Measurements from ENCODE around the gene SLC1A2. TPM values are rescaled to one million over a fixed set of nuclear protein-coding genes. Genes with fewer than 3 reads are reported as not detected.

SLC1A2 gene
- total RNA-seq, 5 donors from 2014 or later (not counting 1 experiment from before 2014, with no cell fraction given): 0.07 to 0.19 (median 0.12) TPM

- Mint-ChIP-seq H3K4me3 (peak overlapping the region in 1 of 3 donors; percentile 55), H3K9me3 (peaks cover 0 to 5% (median 4%) of the 10 kb centered on the region in 3 donors), H3K4me1 (peaks cover 54 to 87% (median 75%) of the 10 kb centered on the region in 3 donors), H3K27me3 (no peaks in the 10 kb centered on the region), H3K36me3 (no peaks in the 10 kb centered on the region), H3K27ac (peak overlapping the region; percentile 96)
- no peak for ATAC-seq (replicated peaks in 1 of 4)
- no peaks in the 10 kb centered on the region for H3K36me3 ChIP-seq (ENCODE audit: control insufficient read depth in 2 of 2, extremely low read depth in 1 of 2, insufficient read depth in 1 of 2, low read length in 1 of 2)
- H3K4me1 ChIP-seq (ENCODE audit: control insufficient read depth in 1 of 2, extremely low read depth in 1 of 2, insufficient read depth in 2 of 2, low read length in 2 of 2): peaks cover 13 to 48% of the 10 kb centered on the region in 2 experiments
- ChIA-PET CTCF (interaction anchor here (0.7 to 3.5 kb wide), 7 partner anchors 9 to 87 kb away, joined by 3 to 40 read pairs (median 4); no protein-coding TSS in a partner anchor), POLR2A (interaction anchor here (0.6 to 3.9 kb wide), 6 partner anchors 9 to 327 kb away, joined by 3 to 42 read pairs (median 7); no protein-coding TSS in a partner anchor)
- no CpG with 5 or more reads among the region's 1 CpG for WGBS (ENCODE audit: insufficient coverage)
- H3K27me3 ChIP-seq (replicated peaks in 1 of 2; ENCODE audit: control insufficient read depth in 2 of 2, extremely low read depth in 1 of 2, insufficient read depth in 2 of 2, low read length in 1 of 2): no peaks in the 10 kb centered on the region
- H3K9me3 ChIP-seq: peaks cover 2% of the 10 kb centered on the region
- no peak for DNase-seq
- peak overlapping the region; percentile 95 for H3K27ac ChIP-seq (ENCODE audit: low read length)
- H3K4me3 ChIP-seq (ENCODE audit: control insufficient read depth in 1 of 2, extremely low read depth in 1 of 2, low read length in 1 of 2): no peak overlapping the region
Observed at GRCh38 chr11:35245786-35246185, 173.6 kb downstream of the SLC1A2 start.

GRCh38 chr11:35245056-35245455, 174.3 kb downstream of the SLC1A2 start:
- no peak overlapping the region for H3K4me3 Mint-ChIP-seq
- peak overlapping the region; percentile 35 to 76 for H3K27ac Mint-ChIP-seq
- peaks cover 50 to 89% (median 77%) of the 10 kb centered on the region in 3 donors for H3K4me1 Mint-ChIP-seq
- ChIA-PET POLR2A (interaction anchor here in 1 of 2 donors (0.5 to 3.9 kb wide), 3 partner anchors 9 to 145 kb away, joined by 5 to 42 read pairs (median 39); no protein-coding TSS in a partner anchor), CTCF (interaction anchor here in 1 of 2 donors (3.5 kb wide), 1 partner anchor 8 kb away, joined by 40 read pairs; no protein-coding TSS in a partner anchor)
- H3K36me3 Mint-ChIP-seq: no peaks in the 10 kb centered on the region
- no peaks in the 10 kb centered on the region for H3K36me3 ChIP-seq (ENCODE audit: control insufficient read depth in 2 of 2, extremely low read depth in 1 of 2, insufficient read depth in 1 of 2, low read length in 1 of 2)
- H3K9me3 Mint-ChIP-seq: peaks cover 0 to 5% (median 4%) of the 10 kb centered on the region in 3 donors
- H3K9me3 ChIP-seq: peaks cover 2% of the 10 kb centered on the region
- 94% methylated on average over 3 of the region's 4 CpGs for WGBS (ENCODE audit: insufficient coverage)
- no peak overlapping the region for H3K4me3 ChIP-seq (ENCODE audit: control insufficient read depth in 1 of 2, extremely low read depth in 1 of 2, low read length in 1 of 2)
- peaks cover 13 to 48% of the 10 kb centered on the region in 2 experiments for H3K4me1 ChIP-seq (ENCODE audit: control insufficient read depth in 1 of 2, extremely low read depth in 1 of 2, insufficient read depth in 2 of 2, low read length in 2 of 2)
- no peaks in the 10 kb centered on the region for H3K27me3 ChIP-seq (replicated peaks in 1 of 2; ENCODE audit: control insufficient read depth in 2 of 2, extremely low read depth in 1 of 2, insufficient read depth in 2 of 2, low read length in 1 of 2)
- ATAC-seq (replicated peaks in 1 of 4): no peak
- no peak for DNase-seq
- H3K27ac ChIP-seq (ENCODE audit: low read length): no peak overlapping the region
- no peaks in the 10 kb centered on the region for H3K27me3 Mint-ChIP-seq

- Histone ChIP-seq H3K36me3 (ENCODE audit: control insufficient read depth in 2 of 2, extremely low read depth in 1 of 2, insufficient read depth in 1 of 2, low read length in 1 of 2) (no peaks in the 10 kb centered on the region), H3K4me3 (ENCODE audit: control insufficient read depth in 1 of 2, extremely low read depth in 1 of 2, low read length in 1 of 2) (no peak overlapping the region), H3K4me1 (ENCODE audit: control insufficient read depth in 1 of 2, extremely low read depth in 1 of 2, insufficient read depth in 2 of 2, low read length in 2 of 2) (peaks cover 13 to 48% of the 10 kb centered on the region in 2 experiments), H3K9me3 (peaks cover 2% of the 10 kb centered on the region), H3K27ac (ENCODE audit: low read length) (no peak overlapping the region), H3K27me3 (replicated peaks in 1 of 2; ENCODE audit: control insufficient read depth in 2 of 2, extremely low read depth in 1 of 2, insufficient read depth in 2 of 2, low read length in 1 of 2) (no peaks in the 10 kb centered on the region)
- DNase-seq: no peak
- ChIA-PET CTCF (interaction anchor here (0.9 to 1.0 kb wide), 2 partner anchors 13 to 150 kb away, joined by 3 to 4 read pairs; no protein-coding TSS in a partner anchor), POLR2A (interaction anchor here in 1 of 2 donors (3.9 kb wide), 1 partner anchor 7 kb away, joined by 42 read pairs; no protein-coding TSS in a partner anchor)
- no CpG with 5 or more reads among the region's 2 CpGs for WGBS (ENCODE audit: insufficient coverage)
- Mint-ChIP-seq H3K4me3 (no peak overlapping the region), H3K36me3 (no peaks in the 10 kb centered on the region), H3K9me3 (peaks cover 0 to 5% (median 0%) of the 10 kb centered on the region in 3 donors), H3K27ac (no peak overlapping the region), H3K27me3 (no peaks in the 10 kb centered on the region), H3K4me1 (peaks cover 53 to 87% (median 70%) of the 10 kb centered on the region in 3 donors)
- no peak for ATAC-seq (replicated peaks in 1 of 4)
Observed at GRCh38 chr11:35243774-35244173, 175.6 kb downstream of the SLC1A2 start.

- ChIA-PET CTCF (interaction anchor here in 1 of 2 donors (1.0 to 1.3 kb wide), 2 partner anchors 63 to 119 kb away, joined by 3 to 4 read pairs; no protein-coding TSS in a partner anchor), POLR2A (interaction anchor here (0.7 to 1.6 kb wide), 2 partner anchors 75 to 143 kb away, joined by 4 to 7 read pairs; no protein-coding TSS in a partner anchor)
- WGBS (ENCODE audit: insufficient coverage): 33% methylated on average over 2 of the region's 3 CpGs
- DNase-seq: peak in 1 of 35 experiments; percentile 37
- peaks cover 0 to 5% (median 0%) of the 10 kb centered on the region in 3 donors for H3K9me3 Mint-ChIP-seq
- peaks cover 56 to 87% (median 74%) of the 10 kb centered on the region in 3 donors for H3K4me1 Mint-ChIP-seq
- Histone ChIP-seq H3K4me3 (ENCODE audit: control insufficient read depth in 1 of 2, extremely low read depth in 1 of 2, low read length in 1 of 2) (no peak overlapping the region), H3K4me1 (ENCODE audit: control insufficient read depth in 1 of 2, extremely low read depth in 1 of 2, insufficient read depth in 2 of 2, low read length in 2 of 2) (peaks cover 13 to 45% of the 10 kb centered on the region in 2 experiments), H3K9me3 (no peaks in the 10 kb centered on the region), H3K27me3 (replicated peaks in 1 of 2; ENCODE audit: control insufficient read depth in 2 of 2, extremely low read depth in 1 of 2, insufficient read depth in 2 of 2, low read length in 1 of 2) (no peaks in the 10 kb centered on the region), H3K27ac (ENCODE audit: low read length) (peak overlapping the region; percentile 42), H3K36me3 (ENCODE audit: control insufficient read depth in 2 of 2, extremely low read depth in 1 of 2, insufficient read depth in 1 of 2, low read length in 1 of 2) (no peaks in the 10 kb centered on the region)
- no peak for ATAC-seq (replicated peaks in 1 of 4)
- H3K36me3 Mint-ChIP-seq: no peaks in the 10 kb centered on the region
- H3K27me3 Mint-ChIP-seq: no peaks in the 10 kb centered on the region
- peak overlapping the region in 1 of 3 donors; percentile 64 for H3K4me3 Mint-ChIP-seq
- peak overlapping the region; percentile 63 to 74 for H3K27ac Mint-ChIP-seq
Observed at GRCh38 chr11:35242412-35243242, 176.7 kb downstream of the SLC1A2 start.

GRCh38 chr11:35241531-35241930, 177.8 kb downstream of the SLC1A2 start:
- CTCF ChIA-PET: interaction anchor here (0.7 to 1.3 kb wide), 4 partner anchors 15 to 120 kb away, joined by 3 to 4 read pairs (median 3); no protein-coding TSS in a partner anchor
- Mint-ChIP-seq H3K27me3 (no peaks in the 10 kb centered on the region), H3K4me1 (peaks cover 56 to 87% (median 74%) of the 10 kb centered on the region in 3 donors), H3K9me3 (peaks cover 0 to 5% (median 0%) of the 10 kb centered on the region in 3 donors), H3K27ac (peak overlapping the region; percentile 4 to 40), H3K36me3 (no peaks in the 10 kb centered on the region), H3K4me3 (no peak overlapping the region)
- no peaks in the 10 kb centered on the region for H3K27me3 ChIP-seq (replicated peaks in 1 of 2; ENCODE audit: control insufficient read depth in 2 of 2, extremely low read depth in 1 of 2, insufficient read depth in 2 of 2, low read length in 1 of 2)
- 100% methylated on average over 1 of the region's 1 CpG for WGBS (ENCODE audit: insufficient coverage)
- H3K9me3 ChIP-seq: no peaks in the 10 kb centered on the region
- H3K4me3 ChIP-seq (ENCODE audit: control insufficient read depth in 1 of 2, extremely low read depth in 1 of 2, low read length in 1 of 2): no peak overlapping the region
- no peaks in the 10 kb centered on the region for H3K36me3 ChIP-seq (ENCODE audit: control insufficient read depth in 2 of 2, extremely low read depth in 1 of 2, insufficient read depth in 1 of 2, low read length in 1 of 2)
- ATAC-seq (replicated peaks in 1 of 4): no peak
- POLR2A ChIA-PET: interaction anchor here (0.7 to 1.6 kb wide), 3 partner anchors 68 to 157 kb away, joined by 4 to 7 read pairs (median 6); no protein-coding TSS in a partner anchor
- H3K4me1 ChIP-seq (ENCODE audit: control insufficient read depth in 1 of 2, extremely low read depth in 1 of 2, insufficient read depth in 2 of 2, low read length in 2 of 2): peaks cover 10 to 40% of the 10 kb centered on the region in 2 experiments
- DNase-seq: no peak
- no peak overlapping the region for H3K27ac ChIP-seq (ENCODE audit: low read length)

GRCh38 chr11:35241083-35241482, 178.3 kb downstream of the SLC1A2 start:
- Mint-ChIP-seq H3K9me3 (peaks cover 0 to 5% (median 0%) of the 10 kb centered on the region in 3 donors), H3K27ac (peak overlapping the region; percentile 4 to 40), H3K27me3 (no peaks in the 10 kb centered on the region), H3K4me1 (peaks cover 56 to 87% (median 74%) of the 10 kb centered on the region in 3 donors), H3K36me3 (no peaks in the 10 kb centered on the region), H3K4me3 (no peak overlapping the region)
- H3K9me3 ChIP-seq: no peaks in the 10 kb centered on the region
- no peak overlapping the region for H3K4me3 ChIP-seq (ENCODE audit: control insufficient read depth in 1 of 2, extremely low read depth in 1 of 2, low read length in 1 of 2)
- H3K36me3 ChIP-seq (ENCODE audit: control insufficient read depth in 2 of 2, extremely low read depth in 1 of 2, insufficient read depth in 1 of 2, low read length in 1 of 2): no peaks in the 10 kb centered on the region
- DNase-seq: no peak
- ChIA-PET POLR2A (interaction anchor here (0.6 to 0.7 kb wide), 3 partner anchors 20 to 156 kb away, joined by 3 to 6 read pairs (median 4); no protein-coding TSS in a partner anchor), CTCF (interaction anchor here in 1 of 2 donors (0.7 to 0.8 kb wide), 2 partner anchors 16 to 81 kb away, joined by 3 read pairs; no protein-coding TSS in a partner anchor)
- no peak for ATAC-seq (replicated peaks in 1 of 4)
- no peaks in the 10 kb centered on the region for H3K27me3 ChIP-seq (replicated peaks in 1 of 2; ENCODE audit: control insufficient read depth in 2 of 2, extremely low read depth in 1 of 2, insufficient read depth in 2 of 2, low read length in 1 of 2)
- 100% methylated on average over 1 of the region's 1 CpG for WGBS (ENCODE audit: insufficient coverage)
- H3K4me1 ChIP-seq (ENCODE audit: control insufficient read depth in 1 of 2, extremely low read depth in 1 of 2, insufficient read depth in 2 of 2, low read length in 2 of 2): peaks cover 14 to 40% of the 10 kb centered on the region in 2 experiments
- H3K27ac ChIP-seq (ENCODE audit: low read length): no peak overlapping the region

Measured in T-cell (primary cell).